ENCODE results near the gene MICAL2. TPM values are rescaled to one million over a fixed set of nuclear protein-coding genes. Genes with fewer than 3 reads are reported as not detected.

MICAL2 gene
- total RNA-seq, 1 donor from 2014 or later, result 0.27 TPM

DNA sequence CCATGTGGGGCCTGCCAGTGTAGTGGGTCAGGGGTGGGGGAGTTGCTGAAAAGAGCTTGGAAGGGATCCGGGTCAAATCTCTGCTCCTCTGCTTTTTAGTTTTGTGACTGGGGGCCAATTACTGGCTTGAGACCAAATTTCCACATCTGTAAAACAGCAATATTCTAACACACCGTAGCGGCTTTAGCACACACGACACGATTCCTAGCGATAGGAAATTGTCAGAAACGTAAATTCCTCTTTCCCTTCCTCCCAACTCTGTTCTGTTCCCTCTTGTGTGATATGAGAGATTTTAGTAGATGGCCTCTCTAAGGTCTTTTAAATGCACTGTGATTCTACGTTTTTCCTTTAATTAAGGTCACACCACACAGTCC is 71.9 kb downstream of the MICAL2 start:
- Mint-ChIP-seq H3K27ac (no peak overlapping the region), H3K4me1 (no peaks in the 10 kb centered on the region), H3K36me3 (ENCODE audit: low read depth) (no peaks in the 10 kb centered on the region), H3K27me3 (peaks cover 4% of the 10 kb centered on the region), H3K9me3 (no peaks in the 10 kb centered on the region), H3K4me3 (no peak overlapping the region)
- TF ChIP-seq, protein P1, sequence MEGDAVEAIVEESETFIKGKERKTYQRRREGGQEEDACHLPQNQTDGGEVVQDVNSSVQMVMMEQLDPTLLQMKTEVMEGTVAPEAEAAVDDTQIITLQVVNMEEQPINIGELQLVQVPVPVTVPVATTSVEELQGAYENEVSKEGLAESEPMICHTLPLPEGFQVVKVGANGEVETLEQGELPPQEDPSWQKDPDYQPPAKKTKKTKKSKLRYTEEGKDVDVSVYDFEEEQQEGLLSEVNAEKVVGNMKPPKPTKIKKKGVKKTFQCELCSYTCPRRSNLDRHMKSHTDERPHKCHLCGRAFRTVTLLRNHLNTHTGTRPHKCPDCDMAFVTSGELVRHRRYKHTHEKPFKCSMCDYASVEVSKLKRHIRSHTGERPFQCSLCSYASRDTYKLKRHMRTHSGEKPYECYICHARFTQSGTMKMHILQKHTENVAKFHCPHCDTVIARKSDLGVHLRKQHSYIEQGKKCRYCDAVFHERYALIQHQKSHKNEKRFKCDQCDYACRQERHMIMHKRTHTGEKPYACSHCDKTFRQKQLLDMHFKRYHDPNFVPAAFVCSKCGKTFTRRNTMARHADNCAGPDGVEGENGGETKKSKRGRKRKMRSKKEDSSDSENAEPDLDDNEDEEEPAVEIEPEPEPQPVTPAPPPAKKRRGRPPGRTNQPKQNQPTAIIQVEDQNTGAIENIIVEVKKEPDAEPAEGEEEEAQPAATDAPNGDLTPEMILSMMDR (IDR thresholded peaks at IDR 0.05), result no peak
- DNase-seq (no peak), ATAC-seq (ENCODE audit: low read depth) (no peak)
- CTCF ChIA-PET, result interaction anchor here (1.3 kb wide), 1 partner anchor 12 kb away, joined by 3 read pairs; no protein-coding TSS in a partner anchor
- intact Hi-C loops (cut with micrococcal nuclease), result no loop called here
- POLR2A ChIA-PET, result no interaction called here

DNA sequence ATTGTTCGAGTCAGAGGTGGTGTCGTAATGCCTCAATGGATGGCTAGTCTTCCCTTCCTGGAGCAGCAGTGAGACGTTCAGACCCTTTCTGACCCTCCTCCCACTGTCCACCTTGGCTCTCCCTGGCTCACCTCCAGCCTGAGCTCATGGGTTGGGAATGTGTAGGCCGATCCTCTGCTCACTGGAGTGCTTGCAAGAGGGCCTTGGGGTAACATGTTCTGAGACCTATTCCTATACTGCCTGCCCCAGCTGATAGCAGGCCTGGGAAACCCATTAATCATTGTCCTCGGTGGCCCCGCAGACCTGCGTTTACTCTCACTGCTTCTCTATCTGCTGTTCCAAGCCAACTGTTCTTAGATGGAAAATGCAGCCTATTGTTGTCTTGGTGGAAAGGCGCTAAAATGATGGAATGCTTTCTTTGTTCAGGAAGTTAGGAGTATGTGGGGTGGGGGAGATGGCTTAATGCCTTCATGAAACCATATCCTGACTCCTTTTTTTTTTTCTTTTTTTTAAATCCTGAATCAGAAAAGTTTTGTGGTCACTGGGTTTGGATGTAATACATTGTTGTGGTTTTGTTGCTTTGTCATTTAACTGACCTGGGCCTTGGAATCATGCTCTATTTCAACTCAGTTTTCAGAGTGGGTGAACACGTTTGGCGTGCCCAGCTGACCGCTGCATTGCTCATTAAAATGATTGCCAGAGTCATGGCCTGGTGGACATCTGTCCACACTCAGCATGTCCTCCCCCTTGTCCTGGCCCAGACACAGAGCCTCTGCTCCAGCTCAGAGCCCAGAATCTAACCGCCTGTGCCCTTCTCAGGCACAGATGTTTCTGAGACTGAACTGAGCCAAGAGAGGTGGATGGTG is 72.5 kb downstream of the MICAL2 start:
- ATAC-seq (ENCODE audit: low read depth), result no peak
- H3K4me1 Mint-ChIP-seq, result no peaks in the 10 kb centered on the region
- CTCF ChIA-PET, result no interaction called here
- H3K27me3 Mint-ChIP-seq, result peaks cover 4% of the 10 kb centered on the region
- TF ChIP-seq, protein P1 (IDR thresholded peaks at IDR 0.05), result no peak
- no peak overlapping the region for H3K27ac Mint-ChIP-seq
- no peak for DNase-seq
- POLR2A ChIA-PET, result no interaction called here
- intact Hi-C loops (cut with micrococcal nuclease), result no loop called here
- no peaks in the 10 kb centered on the region for H3K36me3 Mint-ChIP-seq (ENCODE audit: low read depth)
- H3K4me3 Mint-ChIP-seq, result no peak overlapping the region
- H3K9me3 Mint-ChIP-seq, result no peaks in the 10 kb centered on the region

DNA sequence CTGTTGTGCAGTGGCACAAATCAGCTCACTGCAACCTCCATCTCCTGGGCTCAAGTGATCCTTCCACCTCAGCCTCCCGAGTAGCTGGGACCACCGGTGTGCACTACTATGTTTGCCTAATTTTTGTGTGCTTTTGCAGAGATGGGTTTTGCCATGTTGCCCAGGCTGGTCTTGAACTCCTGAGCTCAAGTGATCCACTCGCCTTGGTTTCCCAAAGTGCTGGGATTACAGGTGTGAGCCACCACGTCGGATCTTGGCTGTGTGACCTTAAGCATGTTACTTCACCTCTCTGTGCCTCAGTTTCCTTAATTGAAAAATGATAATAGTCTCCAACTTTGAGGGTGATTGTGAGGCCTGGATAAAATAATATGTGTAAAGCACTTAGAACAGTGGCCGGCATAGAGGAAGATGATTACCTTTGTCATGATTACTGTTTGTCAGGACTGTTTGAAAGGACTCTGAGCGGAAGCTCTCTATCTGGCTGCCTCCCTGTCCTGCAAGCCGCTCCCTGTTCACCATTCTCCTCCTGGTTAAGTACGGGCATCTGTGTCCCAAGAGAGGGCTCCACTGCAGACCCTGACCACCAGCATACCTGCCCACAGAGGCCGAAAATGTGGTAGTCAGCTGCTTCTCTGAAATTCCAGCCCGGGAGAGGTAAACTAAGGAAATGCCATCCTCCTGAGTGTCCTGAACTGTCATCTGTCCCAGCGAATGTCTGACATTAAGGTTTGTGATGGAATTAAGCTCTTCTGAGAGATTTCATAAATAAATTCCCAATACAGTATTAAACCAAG is 73.6 kb downstream of the MICAL2 start:
- no peak for DNase-seq
- POLR2A ChIA-PET, result no interaction called here

DNA sequence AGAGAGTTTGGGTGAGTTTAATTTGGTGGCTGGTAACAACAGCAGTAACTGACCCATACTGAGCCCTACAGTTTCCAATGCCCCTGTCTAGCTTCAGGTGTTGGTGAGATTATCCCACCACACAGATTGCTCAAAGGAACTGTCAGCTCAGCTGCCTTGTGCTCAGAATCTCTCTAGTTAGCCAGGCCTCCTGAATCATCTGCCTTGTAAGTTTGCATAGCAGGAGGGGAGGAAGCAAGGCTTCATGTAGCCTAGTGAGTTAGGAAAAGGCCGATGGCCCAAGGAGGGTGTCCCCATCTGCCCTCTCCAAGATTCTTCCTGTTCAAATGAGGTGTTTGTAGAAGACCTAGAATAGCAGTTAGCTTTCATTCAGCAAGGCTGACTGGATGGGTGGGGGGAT is 74.3 kb downstream of the MICAL2 start:
- intact Hi-C loops (cut with micrococcal nuclease), result no loop called here
- POLR2A ChIA-PET, result no interaction called here
- H3K4me3 Mint-ChIP-seq, result no peak overlapping the region
- H3K27ac Mint-ChIP-seq, result no peak overlapping the region
- peaks cover 4% of the 10 kb centered on the region for H3K27me3 Mint-ChIP-seq
- ATAC-seq (ENCODE audit: low read depth) (no peak), DNase-seq (no peak)
- peaks cover 5% of the 10 kb centered on the region for H3K4me1 Mint-ChIP-seq
- CTCF ChIA-PET, result no interaction called here
- no peaks in the 10 kb centered on the region for H3K9me3 Mint-ChIP-seq
- TF ChIP-seq, protein P1 (IDR thresholded peaks at IDR 0.05), result no peak
- H3K36me3 Mint-ChIP-seq (ENCODE audit: low read depth), result no peaks in the 10 kb centered on the region

More for the DNA sequence above, 73.6 kb downstream of the MICAL2 start:
- Mint-ChIP-seq H3K4me3 (no peak overlapping the region), H3K27ac (no peak overlapping the region), H3K4me1 (peaks cover 3% of the 10 kb centered on the region), H3K27me3 (peaks cover 4% of the 10 kb centered on the region), H3K36me3 (ENCODE audit: low read depth) (no peaks in the 10 kb centered on the region), H3K9me3 (no peaks in the 10 kb centered on the region)
- ATAC-seq (ENCODE audit: low read depth), result no peak
- intact Hi-C loops (cut with micrococcal nuclease), result no loop called here
- CTCF ChIA-PET, result no interaction called here
- TF ChIP-seq, protein P1 (IDR thresholded peaks at IDR 0.05), result no peak

GRCh38 chr11:12185106-12185690 is 74.8 kb downstream of the MICAL2 start:
- intact Hi-C loops (cut with micrococcal nuclease), result no loop called here
- Mint-ChIP-seq H3K27ac (no peak overlapping the region), H3K9me3 (no peaks in the 10 kb centered on the region), H3K36me3 (ENCODE audit: low read depth) (no peaks in the 10 kb centered on the region), H3K4me1 (peaks cover 5% of the 10 kb centered on the region), H3K27me3 (peaks cover 4% of the 10 kb centered on the region), H3K4me3 (no peak overlapping the region)
- CTCF ChIA-PET, result no interaction called here
- DNase-seq (no peak), ATAC-seq (ENCODE audit: low read depth) (no peak)
- POLR2A ChIA-PET, result no interaction called here
- TF ChIP-seq, protein P1 (IDR thresholded peaks at IDR 0.05), result no peak

Data from activated B cell treated with CpG ODN at 0.5 μM for 24 hours (primary cell).